GM19238 (cell line): ENCODE results near the gene ARID1B.

Experiments used
- DNase-seq: peaks from one replicate; pipeline ENCODE4 v3.0.0; 2011; ENCODE audit warnings: low spot score; ENCODE audit not compliant: insufficient read length

ARID1B gene

DNA sequence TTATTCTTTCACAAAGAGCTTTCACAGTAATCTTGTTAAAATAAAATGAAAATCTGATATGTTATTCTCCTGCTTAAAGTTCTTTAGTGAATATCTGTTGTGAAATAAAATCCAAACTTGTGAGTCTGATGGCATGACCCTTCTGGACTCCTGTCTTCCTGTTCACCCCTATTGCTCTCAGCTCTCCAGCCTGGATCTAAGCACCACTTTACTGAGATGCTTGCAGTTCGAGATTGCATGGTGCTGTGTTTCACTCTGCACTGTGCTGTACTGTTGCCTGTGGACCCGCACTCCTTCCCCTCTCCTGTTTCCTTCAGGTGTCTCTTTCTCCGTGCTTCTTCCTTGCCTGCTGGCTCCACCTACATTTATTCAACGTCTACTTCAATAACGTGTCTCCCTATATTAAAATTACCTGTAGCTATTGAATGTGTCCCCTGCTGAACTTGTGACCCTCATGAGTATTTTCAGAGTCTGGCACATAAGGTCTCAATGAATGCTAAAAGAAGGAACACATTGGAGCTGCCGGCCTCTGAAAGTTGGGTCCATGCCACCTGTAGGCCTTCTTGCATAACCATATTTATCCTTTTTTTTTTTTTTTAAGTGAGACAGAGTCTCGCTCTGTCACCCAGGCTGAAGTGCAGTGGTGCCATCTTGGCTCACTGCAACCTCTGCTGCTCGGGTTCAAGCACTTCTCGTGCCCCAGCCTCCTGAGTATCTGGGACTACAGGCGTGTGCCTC lies 100.1 kb downstream of the ARID1B start:
- no peak for DNase-seq

DNA sequence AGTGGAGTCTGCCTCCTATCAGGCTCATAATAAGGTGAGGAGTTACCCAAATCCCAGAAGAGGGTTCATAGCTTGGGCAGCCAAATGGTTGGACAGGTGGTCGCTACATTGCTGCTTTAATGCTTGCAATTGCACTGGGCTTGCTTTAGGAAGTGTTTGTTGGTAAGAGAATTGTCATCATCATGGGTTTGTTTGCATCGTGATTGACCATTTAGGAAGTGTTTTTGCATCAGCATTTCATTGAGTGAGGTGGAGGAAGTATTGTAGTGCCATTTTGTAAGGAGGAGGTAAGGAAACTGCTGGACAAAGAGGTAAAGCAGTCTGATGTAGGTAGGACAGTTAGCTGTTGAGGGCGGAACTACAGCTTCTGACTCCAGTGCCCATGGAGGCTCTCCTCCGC lies 101.5 kb downstream of the ARID1B start:
- DNase-seq: no peak

GRCh38 chr6:156879186-156879585 lies 102.0 kb downstream of the ARID1B start:
- DNase-seq: no peak

DNA sequence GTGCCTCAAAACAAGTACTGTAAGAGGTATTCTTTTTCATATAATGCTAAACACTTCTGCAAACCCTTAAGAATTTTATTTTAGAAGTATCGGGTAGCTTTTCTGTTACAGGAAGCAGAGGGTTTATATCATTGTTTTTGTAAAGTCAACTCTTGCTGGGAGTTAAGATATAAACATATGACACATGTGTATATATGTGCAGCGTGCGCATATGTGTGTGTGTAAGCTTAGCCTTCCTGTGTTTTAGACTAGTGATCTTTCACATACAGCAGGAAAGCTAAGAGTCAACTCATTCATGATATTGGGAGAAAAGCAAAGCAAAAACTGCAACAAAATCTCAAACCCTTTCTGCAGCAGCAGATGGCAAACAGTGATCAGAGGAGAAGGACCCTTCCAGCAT lies 102.4 kb downstream of the ARID1B start:
- no peak for DNase-seq

- no peak for DNase-seq
These were observed 103.7 kb downstream of the ARID1B start for GRCh38 chr6:156880913-156881312.

GRCh38 chr6:156881687-156882629 lies 104.8 kb downstream of the ARID1B start:
- no peak for DNase-seq

GRCh38 chr6:156883497-156884252 lies 106.5 kb downstream of the ARID1B start:
- no peak for DNase-seq

DNA sequence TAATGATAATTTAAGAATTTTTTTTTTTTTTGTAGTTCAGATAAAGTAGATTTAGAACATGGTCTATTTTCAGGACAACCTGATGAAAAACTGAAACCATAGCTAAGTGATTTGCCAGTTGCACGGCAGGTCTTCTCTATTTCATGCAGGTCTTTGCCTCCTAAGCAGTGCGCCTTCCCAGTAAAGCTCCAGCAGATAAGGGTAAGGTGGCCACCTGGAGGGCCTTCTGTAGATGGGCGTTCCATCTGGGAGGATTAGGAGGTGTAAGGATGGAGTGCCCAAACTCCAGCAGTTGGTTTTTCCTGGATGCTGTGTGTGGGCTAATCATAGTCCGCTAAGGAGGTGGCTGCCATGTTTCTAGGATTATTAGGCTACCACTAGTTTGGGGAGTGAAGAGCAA lies 107.1 kb downstream of the ARID1B start:
- DNase-seq: no peak

DNA sequence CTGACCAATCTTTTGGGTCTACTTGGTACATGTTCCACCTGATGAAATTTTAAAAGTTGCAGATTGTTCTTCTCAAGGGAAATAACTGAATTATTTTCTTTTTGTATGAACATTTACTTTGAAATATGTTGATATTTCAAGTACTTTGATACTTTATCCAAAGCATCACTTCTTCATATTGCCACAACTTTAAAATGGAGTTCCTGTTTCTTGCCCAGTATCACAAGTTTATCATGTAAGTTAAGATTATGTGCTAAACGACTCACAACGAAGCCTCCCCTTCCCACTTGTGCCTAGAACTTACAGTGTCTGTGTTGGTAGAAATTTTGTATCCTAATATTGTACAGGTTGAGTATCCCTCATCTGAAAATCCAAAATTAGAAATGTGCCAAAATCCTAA lies 108.4 kb downstream of the ARID1B start:
- DNase-seq: no peak

- DNase-seq: peak; percentile 27
These were observed 109.2 kb downstream of the ARID1B start for GRCh38 chr6:156886409-156886808.

DNA sequence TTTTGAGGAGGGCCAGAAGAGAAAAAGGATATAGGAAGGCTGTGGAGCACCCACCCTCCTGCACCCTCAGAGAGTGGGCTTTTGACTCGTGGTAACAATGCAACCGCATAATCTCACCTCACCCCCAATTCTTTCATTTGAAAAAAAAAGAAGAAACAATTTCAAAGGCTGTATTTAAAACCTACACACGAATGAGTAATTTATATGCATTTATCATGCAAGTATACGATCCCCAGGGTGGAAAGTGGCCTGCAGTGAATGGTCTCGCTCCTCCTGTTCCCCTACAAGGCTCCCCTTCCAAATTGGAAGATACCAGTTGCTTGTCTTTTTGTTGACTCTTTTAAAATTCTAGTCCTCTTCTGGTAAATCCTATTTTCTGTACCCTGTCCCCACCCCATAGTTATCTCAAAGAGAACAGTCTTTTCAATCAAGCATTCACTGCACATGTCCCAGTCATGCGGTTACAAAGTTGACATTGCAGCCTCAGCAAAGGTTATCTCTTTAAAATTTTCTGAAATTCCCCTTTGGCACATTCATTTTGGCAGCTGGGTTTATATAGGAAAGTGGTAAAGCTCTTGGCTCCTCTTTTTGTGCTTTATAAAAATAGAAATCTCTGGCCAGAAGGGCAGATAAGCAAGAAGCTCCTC lies 110.6 kb downstream of the ARID1B start:
- DNase-seq: no peak

- DNase-seq: no peak
These were observed 112.3 kb downstream of the ARID1B start for GRCh38 chr6:156889469-156889868.

- DNase-seq: no peak
These were observed 112.8 kb downstream of the ARID1B start for GRCh38 chr6:156889986-156890385.

- no peak for DNase-seq
These were observed 113.6 kb downstream of the ARID1B start for GRCh38 chr6:156890627-156891314.

GRCh38 chr6:156897907-156898531 lies 120.8 kb downstream of the ARID1B start:
- no peak for DNase-seq

- no peak for DNase-seq
These were observed 121.9 kb downstream of the ARID1B start for GRCh38 chr6:156899071-156899470.

GRCh38 chr6:156899532-156900135 lies 122.5 kb downstream of the ARID1B start:
- no peak for DNase-seq

DNA sequence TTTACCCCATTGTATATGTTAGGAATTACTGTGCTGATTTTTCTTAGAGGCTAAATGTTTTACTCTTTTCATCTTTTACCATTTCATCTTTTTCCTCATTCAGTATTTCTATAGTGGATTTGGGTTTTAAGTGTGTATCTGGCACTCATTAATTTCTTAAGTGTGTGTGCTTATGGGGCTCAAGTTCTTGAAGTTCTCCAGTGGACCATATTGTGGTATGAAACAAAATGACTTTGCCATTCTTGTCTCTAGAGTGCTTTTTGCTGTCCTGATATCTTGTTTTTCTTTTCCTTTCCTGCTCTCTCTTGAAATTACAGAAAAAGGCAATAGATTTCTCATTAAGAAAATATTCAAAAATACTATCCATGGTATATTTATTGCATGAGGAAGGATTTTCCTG lies 123.1 kb downstream of the ARID1B start:
- DNase-seq: no peak

DNA sequence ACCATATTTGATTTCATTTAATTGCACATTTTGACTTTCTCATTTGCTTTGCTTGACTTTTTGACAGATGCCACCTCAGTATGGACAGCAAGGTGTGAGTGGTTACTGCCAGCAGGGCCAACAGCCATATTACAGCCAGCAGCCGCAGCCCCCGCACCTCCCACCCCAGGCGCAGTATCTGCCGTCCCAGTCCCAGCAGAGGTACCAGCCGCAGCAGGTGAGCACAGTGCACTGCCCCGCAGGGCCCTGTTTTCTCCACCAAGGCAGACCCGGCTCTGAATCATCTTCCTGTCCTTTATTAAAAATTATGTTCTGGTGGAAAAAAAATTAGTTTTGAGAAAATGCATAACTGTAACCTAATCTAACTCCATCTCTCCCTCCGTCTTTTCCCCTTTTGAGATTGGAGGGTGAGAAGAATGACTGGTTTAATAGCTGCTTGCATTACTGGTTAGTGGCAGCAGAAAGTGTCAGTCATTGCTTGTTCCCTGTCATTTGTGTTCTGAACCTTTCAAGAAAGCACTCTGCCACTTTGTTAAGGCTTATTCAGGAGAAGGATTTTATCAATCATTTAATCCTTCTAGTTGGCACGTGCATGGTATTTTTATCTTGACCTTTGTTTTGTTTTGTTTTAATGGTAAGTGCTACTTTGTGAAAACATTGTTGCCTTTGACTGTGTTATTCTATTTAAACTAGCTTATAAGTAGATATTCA lies 124.3 kb downstream of the ARID1B start:
- no peak for DNase-seq
